HFFc6 (cell line): ENCODE results near the gene CASP10. TPM values are rescaled to one million over a fixed set of nuclear protein-coding genes. Genes with fewer than 3 reads are reported as not detected.

ENCODE experiments used
- DNase-seq: peaks from one replicate; pipeline ENCODE4 v3.0.0-alpha.2; 2018
- H3K27ac Mint-ChIP-seq: 2 replicates; pipeline ENCODE4 v1.8.0; 2020; ENCODE audit warnings: mild to moderate bottlenecking, mixed read lengths
- H3K27me3 Mint-ChIP-seq: 2 replicates; pipeline ENCODE4 v1.8.0; 2021; ENCODE audit warnings: mild to moderate bottlenecking, moderate library complexity, mixed read lengths; ENCODE audit not compliant: insufficient read depth
- H3K36me3 Mint-ChIP-seq: 2 replicates; pipeline ENCODE4 v1.8.0; 2021; ENCODE audit warnings: low read depth, mixed read lengths
- H3K4me1 Mint-ChIP-seq: 2 replicates; pipeline ENCODE4 v1.8.0; 2020; ENCODE audit warnings: low read depth, mixed read lengths
- H3K4me3 Mint-ChIP-seq: 2 replicates; pipeline ENCODE4 v1.8.0; 2020; ENCODE audit warnings: mild to moderate bottlenecking, moderate library complexity, mixed read lengths
- H3K9me3 Mint-ChIP-seq: 2 replicates; pipeline ENCODE4 v1.8.0; 2020; ENCODE audit warnings: mild to moderate bottlenecking, mixed read lengths
- total RNA-seq, 6 experiments: library from RNA; stranded (reverse); fragmentation: NEBNext Ultra II Directional; extraction: Animal tissue kit (Norgen Biotek cat#: 25700); gene quantifications; 2 replicates in 1 of 6; 3 replicates in 5 of 6; pipeline ENCODE4 v1.2.3, GENCODE V29; 2021
- TF ChIP-seq, protein P1 (sequence below): fragments of 200-600 bp; sonication (generic); IDR thresholded peaks from 2 replicates; pipeline ENCODE4 v1.5.0; 2021; ENCODE audit warnings: antibody characterized with exemption, mild to moderate bottlenecking

CASP10 gene
- total RNA-seq, 6 experiments from 2014 or later = 0.36 to 1.9 (median 1.6) TPM

DNA sequence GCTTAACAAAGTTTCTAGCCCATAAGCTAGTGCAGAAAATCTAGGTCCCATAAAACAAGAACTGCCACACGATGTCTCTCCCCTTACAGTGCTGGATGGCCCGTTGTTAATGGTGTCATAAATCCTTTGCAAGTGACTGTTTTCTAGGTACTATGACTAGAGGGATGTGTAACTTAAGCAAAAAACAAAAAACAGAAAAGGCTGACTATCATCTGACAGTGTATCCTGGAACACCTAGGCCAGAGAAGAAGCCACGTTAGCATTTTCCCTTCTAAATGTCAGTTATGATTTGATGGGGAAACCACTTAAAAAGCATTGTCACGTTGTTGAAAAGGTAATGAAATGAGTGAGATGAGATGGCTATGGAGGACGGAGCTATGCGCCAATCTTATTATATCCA is 79.8 kb downstream of the CASP10 start:
- H3K9me3 Mint-ChIP-seq = no peaks in the 10 kb centered on the region
- no peaks in the 10 kb centered on the region; the same call in 1 of the 2 replicates for H3K27me3 Mint-ChIP-seq
- no peak for DNase-seq
- H3K27ac Mint-ChIP-seq = no peak overlapping the region
- H3K4me1 Mint-ChIP-seq = peaks cover 56% of the 10 kb centered on the region
- H3K4me3 Mint-ChIP-seq = no peak overlapping the region
- peaks cover 18% of the 10 kb centered on the region for H3K36me3 Mint-ChIP-seq
- TF ChIP-seq, protein P1, sequence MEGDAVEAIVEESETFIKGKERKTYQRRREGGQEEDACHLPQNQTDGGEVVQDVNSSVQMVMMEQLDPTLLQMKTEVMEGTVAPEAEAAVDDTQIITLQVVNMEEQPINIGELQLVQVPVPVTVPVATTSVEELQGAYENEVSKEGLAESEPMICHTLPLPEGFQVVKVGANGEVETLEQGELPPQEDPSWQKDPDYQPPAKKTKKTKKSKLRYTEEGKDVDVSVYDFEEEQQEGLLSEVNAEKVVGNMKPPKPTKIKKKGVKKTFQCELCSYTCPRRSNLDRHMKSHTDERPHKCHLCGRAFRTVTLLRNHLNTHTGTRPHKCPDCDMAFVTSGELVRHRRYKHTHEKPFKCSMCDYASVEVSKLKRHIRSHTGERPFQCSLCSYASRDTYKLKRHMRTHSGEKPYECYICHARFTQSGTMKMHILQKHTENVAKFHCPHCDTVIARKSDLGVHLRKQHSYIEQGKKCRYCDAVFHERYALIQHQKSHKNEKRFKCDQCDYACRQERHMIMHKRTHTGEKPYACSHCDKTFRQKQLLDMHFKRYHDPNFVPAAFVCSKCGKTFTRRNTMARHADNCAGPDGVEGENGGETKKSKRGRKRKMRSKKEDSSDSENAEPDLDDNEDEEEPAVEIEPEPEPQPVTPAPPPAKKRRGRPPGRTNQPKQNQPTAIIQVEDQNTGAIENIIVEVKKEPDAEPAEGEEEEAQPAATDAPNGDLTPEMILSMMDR = no peak

DNA sequence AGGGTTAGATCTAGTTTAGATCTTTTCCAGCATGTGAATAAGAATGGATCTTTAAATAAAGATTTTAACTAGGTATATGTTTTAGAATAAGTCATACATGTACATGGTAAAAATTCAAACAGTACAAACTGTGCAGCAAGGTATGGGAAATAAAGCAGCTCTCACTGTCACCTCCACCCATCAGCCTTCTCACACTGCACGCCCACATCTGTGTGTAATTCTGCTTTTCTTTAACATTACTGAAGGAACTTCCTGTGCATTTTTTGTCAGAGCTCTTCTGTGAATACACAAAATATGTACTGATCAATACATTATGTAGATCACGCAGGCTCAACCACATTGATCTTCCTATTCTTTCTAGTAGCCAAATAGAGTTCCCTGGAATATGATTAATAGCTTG is 80.8 kb downstream of the CASP10 start:
- DNase-seq = no peak
- no peak overlapping the region for H3K27ac Mint-ChIP-seq
- peaks cover 23% of the 10 kb centered on the region for H3K36me3 Mint-ChIP-seq
- no peaks in the 10 kb centered on the region; the same call in 1 of the 2 replicates for H3K27me3 Mint-ChIP-seq
- TF ChIP-seq, protein P1 = no peak
- H3K4me1 Mint-ChIP-seq = peaks cover 51% of the 10 kb centered on the region
- H3K4me3 Mint-ChIP-seq = no peak overlapping the region
- H3K9me3 Mint-ChIP-seq = no peaks in the 10 kb centered on the region

DNA sequence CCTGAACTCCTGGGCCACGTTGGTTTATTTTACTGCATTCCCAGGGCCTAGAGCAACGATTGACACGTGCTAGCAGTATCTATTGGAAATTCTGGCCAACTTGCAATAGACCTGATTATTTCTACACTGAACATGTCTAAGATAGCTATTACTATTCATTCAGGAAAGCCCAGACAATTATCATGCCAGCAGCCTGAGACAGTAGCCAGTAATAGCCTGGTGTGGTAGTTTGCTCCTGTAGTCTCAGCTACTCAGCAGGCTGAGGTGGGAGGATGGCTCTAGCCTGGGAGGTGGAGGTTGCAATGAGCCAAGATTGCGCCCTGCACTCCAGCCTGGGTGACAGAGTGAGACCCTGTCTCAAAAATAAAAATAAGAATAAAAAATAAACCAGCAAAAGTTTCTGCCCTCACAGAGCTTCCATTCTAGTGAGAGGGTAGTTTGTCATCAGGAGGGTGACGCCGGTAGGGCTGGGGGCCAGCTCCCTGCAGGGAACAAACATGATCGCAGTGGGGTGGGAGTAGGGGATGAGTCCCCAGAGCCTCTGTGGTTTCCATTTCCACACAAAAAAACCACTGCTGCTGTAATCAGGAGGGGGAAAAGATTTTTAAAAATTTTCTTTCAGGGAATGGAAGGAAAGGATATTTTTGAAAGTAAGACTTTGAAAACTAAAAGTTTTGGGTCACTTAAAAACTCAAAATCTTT is 81.7 kb downstream of the CASP10 start:
- H3K4me1 Mint-ChIP-seq = peaks cover 42% of the 10 kb centered on the region
- no peaks in the 10 kb centered on the region; the same call in 1 of the 2 replicates for H3K27me3 Mint-ChIP-seq
- H3K4me3 Mint-ChIP-seq = no peak overlapping the region
- H3K27ac Mint-ChIP-seq = no peak overlapping the region
- H3K36me3 Mint-ChIP-seq = peaks cover 29% of the 10 kb centered on the region
- TF ChIP-seq, protein P1 = no peak
- DNase-seq = peak; percentile 32
- H3K9me3 Mint-ChIP-seq = no peaks in the 10 kb centered on the region

DNA sequence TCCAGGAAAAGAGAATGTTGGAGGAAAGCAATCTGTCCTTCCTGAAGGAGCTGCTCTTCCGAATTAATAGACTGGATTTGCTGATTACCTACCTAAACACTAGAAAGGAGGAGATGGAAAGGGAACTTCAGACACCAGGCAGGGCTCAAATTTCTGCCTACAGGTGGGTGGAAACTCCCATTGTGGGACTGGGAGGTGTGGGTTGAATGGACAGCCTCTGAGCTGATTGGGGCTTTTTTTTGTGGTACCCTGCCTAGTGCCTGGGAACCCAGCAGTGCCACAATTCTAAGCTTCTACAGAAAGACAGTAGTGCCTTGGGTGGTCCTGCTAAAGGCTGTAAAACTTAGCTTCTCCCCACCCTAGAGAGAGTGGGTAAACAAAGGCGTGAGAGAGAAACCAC is 83.7 kb downstream of the CASP10 start:
- no peak overlapping the region for H3K27ac Mint-ChIP-seq
- no peaks in the 10 kb centered on the region; the same call in 1 of the 2 replicates for H3K27me3 Mint-ChIP-seq
- no peak for DNase-seq
- peaks cover 28% of the 10 kb centered on the region for H3K4me1 Mint-ChIP-seq
- H3K4me3 Mint-ChIP-seq = no peak overlapping the region
- peaks cover 23% of the 10 kb centered on the region for H3K36me3 Mint-ChIP-seq
- TF ChIP-seq, protein P1 = no peak
- no peaks in the 10 kb centered on the region for H3K9me3 Mint-ChIP-seq

DNA sequence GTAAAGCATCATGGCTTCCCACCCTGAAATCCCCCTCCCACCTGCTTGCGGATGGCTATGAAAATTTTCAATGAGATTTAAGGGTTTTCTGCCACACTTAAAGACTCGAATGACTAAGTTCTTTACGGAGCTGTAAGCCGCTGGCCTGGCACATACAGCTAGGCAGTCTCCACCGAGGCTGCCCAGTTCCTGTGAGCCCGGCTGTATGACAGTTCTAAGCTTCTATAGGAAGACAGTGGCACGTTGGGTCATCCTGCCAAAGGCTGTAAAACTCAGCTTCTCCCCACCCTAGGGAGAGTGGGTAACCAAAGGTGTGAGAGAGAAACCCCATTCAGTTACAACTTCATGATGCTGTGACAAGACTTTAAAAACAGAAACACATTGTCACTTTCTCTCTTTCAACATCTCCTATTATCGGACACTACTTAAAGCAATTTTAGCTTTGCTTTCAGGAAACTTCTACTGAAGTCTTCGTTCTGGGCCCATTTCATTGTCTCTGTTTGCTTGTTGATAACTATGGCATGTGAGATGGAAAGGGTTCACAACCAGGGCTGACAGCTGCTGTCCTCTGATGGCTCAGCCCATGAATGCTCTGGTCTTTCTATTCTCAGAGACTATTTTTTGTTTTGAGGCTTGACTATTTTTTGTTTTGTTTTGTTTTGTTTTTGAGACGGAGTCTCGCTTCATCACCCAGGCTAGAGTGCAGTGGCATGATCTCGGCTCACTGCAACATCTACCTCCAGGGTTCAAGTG is 84.5 kb downstream of the CASP10 start:
- H3K4me1 Mint-ChIP-seq = peaks cover 22% of the 10 kb centered on the region
- no peaks in the 10 kb centered on the region for H3K9me3 Mint-ChIP-seq
- no peak for DNase-seq
- peaks cover 23% of the 10 kb centered on the region for H3K36me3 Mint-ChIP-seq
- no peaks in the 10 kb centered on the region; the same call in 1 of the 2 replicates for H3K27me3 Mint-ChIP-seq
- no peak overlapping the region for H3K4me3 Mint-ChIP-seq
- H3K27ac Mint-ChIP-seq = no peak overlapping the region
- TF ChIP-seq, protein P1 = no peak
